ENCODE results near the gene TIPARP.

DNA sequence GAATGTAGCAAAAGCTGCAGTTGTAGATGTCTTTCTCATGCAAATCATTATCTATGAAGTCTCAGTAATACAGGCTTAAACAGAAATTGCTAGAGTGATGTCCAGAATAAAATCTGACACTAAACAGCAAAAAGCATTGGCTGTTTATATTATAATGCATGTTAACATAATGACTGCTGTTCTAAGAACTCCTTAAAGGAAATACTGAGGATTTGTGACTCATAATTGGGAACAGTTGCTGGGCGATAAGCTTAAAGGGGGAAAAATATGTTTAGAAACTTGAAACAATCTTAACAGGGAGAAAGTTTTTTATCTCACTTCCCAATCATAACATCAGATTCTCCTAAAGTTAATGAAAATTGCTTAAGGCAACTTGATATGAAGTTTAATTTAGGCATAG is 17.5 kb downstream of the TIPARP start:
- TF ChIP-seq, protein P1, sequence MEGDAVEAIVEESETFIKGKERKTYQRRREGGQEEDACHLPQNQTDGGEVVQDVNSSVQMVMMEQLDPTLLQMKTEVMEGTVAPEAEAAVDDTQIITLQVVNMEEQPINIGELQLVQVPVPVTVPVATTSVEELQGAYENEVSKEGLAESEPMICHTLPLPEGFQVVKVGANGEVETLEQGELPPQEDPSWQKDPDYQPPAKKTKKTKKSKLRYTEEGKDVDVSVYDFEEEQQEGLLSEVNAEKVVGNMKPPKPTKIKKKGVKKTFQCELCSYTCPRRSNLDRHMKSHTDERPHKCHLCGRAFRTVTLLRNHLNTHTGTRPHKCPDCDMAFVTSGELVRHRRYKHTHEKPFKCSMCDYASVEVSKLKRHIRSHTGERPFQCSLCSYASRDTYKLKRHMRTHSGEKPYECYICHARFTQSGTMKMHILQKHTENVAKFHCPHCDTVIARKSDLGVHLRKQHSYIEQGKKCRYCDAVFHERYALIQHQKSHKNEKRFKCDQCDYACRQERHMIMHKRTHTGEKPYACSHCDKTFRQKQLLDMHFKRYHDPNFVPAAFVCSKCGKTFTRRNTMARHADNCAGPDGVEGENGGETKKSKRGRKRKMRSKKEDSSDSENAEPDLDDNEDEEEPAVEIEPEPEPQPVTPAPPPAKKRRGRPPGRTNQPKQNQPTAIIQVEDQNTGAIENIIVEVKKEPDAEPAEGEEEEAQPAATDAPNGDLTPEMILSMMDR (conservative IDR thresholded peaks at IDR 0.05; ENCODE audit: low read length) = no peak
- no peak for TF ChIP-seq EZH2phosphoT487 (IDR thresholded peaks at IDR 0.05; ENCODE audit: borderline replicate concordance)
